ENCODE results near the gene CATSPERB. TPM values are rescaled to one million over a fixed set of nuclear protein-coding genes. Genes with fewer than 3 reads are reported as not detected.
"Not testable (repeated sequence)": the region's sequence is repeated elsewhere in the genome, so short reads cannot be mapped to it uniquely, and the experiment has no call there.

CATSPERB gene
- total and polyA plus RNA-seq, 2 donors: 0.30 to 3.6 TPM

DNA sequence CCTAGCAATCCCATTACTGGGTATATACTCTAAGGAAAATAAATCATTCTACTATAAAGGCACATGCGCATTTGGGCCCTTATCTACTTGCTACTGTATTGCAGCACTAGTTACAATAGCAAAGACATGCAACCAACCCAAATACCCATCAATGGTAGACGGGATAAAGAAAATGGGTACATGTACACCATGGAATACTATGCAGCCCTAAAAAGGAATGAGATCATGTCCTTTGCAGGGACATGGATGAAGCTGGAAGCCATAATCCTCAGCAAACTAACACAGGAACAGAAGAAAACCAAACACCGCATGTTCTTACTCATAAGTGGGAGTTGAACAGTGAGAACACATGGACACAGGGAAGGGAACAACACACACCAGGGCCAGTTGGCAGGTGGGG, 54.2 kb downstream of the CATSPERB start:
- not testable (repeated sequence) for DNase-seq (ENCODE audit: extremely low spot score)
- 85% methylated on average over 3 of the region's 3 CpGs for WGBS

DNA sequence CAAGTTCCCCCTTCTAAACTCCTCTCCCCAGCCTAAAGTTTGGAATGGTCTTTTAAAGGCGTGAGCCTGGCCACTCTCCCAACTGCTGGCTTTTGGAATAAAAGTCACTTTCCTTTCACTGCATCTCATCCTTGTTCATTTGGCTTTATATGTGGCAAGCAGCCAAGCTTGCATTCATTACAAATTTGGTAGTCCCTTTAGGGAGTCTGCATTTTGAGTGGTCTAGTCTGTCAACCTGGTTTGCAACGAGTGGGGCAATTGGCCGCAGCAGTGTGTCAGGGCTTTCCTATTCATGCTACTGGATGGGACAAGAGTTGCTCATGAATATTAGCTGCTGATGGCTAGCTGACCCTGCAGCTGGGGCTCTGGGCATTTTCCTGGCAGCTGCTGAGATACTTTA, 57.0 kb downstream of the CATSPERB start:
- Histone ChIP-seq H3K4me1 (ENCODE audit: insufficient read depth) (no peaks in the 10 kb centered on the region), H3K4me3 (ENCODE audit: low read depth, low read length) (no peak overlapping the region), H3K36me3 (ENCODE audit: insufficient read depth) (no peaks in the 10 kb centered on the region), H3K27ac (ENCODE audit: low read depth) (no peak overlapping the region)
- 61% methylated on average over 3 of the region's 3 CpGs for WGBS
- no peak for DNase-seq (ENCODE audit: extremely low spot score)

More for the DNA sequence above, 54.2 kb downstream of the CATSPERB start:
- not testable (repeated sequence) for H3K36me3 ChIP-seq (ENCODE audit: insufficient read depth); H3K4me3 ChIP-seq (ENCODE audit: low read depth, low read length); H3K4me1 ChIP-seq (ENCODE audit: insufficient read depth); H3K27ac ChIP-seq (ENCODE audit: low read depth)

DNA sequence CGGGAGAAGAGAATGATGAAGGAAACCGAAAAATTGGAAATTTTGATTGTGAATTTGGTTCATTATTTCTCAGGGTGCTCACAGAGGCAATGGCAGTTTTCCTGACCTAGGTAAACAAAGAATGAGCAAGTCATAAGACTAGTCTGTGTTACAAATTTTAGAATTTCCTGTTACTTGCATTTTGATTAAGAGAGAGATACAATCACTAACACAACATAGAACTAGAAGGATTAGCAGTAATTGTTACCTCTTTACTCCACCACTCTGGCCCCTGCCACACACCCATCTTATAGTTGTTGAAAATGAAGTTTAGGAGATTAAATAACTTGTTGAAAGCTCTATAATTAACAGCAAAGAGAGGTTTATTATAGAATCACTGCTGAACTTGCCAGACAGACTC, 62.0 kb downstream of the CATSPERB start:
- WGBS: 77% methylated on average over 2 of the region's 2 CpGs
- no peak overlapping the region for H3K27ac ChIP-seq (ENCODE audit: low read depth)
- no peaks in the 10 kb centered on the region for H3K36me3 ChIP-seq (ENCODE audit: insufficient read depth)
- no peaks in the 10 kb centered on the region for H3K4me1 ChIP-seq (ENCODE audit: insufficient read depth)
- H3K4me3 ChIP-seq (ENCODE audit: low read depth, low read length): no peak overlapping the region
- no peak for DNase-seq (ENCODE audit: extremely low spot score)

DNA sequence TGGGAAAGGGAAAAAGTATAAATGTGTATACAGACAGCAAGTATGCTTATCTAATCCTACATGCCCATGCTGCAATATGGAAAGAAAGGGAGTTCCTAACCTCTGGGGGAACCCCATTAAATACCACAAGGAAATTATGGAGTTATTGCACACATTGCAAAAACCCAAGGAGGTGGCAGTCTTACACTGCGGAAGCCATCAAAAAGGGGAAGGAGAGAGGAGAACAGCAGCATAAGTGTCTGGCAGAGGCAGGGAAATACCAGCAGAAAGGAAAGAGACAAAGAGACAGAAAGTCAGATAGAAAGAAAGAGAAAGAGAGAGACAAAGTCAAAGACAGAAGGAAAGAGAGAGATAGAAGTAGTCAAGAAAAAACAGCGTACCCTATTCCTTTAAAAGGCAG, 64.8 kb downstream of the CATSPERB start:
- H3K4me1 ChIP-seq (ENCODE audit: insufficient read depth); H3K4me3 ChIP-seq (ENCODE audit: low read depth, low read length); DNase-seq (ENCODE audit: extremely low spot score); H3K27ac ChIP-seq (ENCODE audit: low read depth); H3K36me3 ChIP-seq (ENCODE audit: insufficient read depth): not testable (repeated sequence)
- WGBS: 89% methylated on average over 2 of the region's 2 CpGs

DNA sequence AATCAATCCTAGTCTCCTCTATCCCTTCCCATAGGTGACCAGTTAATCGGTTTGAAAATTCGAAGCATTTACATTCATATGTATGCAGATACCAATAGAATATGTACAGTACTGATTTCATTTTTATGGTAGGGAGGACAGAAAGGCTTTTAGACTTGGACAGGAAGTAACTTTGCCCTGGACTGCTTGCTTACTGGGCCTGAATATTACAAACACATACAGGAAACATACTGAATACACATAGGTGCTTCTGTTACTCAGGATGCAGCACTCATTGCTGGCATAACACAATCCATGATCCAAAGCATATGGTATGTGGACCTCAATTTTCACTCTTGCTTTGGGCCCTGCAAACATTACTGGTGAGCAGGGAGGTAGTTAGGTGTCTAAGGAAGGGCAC, 71.1 kb downstream of the CATSPERB start:
- H3K27ac ChIP-seq (ENCODE audit: low read depth): no peak overlapping the region
- H3K36me3 ChIP-seq (ENCODE audit: insufficient read depth): no peaks in the 10 kb centered on the region

DNA sequence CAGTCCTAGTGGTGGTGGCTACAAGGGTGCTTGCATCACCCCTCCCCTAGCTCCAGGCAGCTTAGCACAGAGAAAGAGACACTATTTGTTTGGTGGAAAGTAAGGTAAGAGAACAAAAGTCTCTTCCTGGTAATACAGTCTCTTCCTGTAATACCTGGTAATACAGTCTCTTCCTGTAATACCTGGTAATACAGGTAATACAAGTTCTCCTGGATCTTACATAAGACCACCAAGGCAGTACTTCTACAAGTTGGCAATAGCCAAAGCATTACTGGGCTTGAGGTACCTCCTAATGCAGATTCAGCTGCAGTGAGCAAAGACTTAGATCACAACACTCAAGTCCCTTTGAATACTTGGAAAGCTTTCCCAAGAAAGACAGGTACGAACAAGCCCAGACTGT, 77.0 kb downstream of the CATSPERB start:
- no peak overlapping the region for H3K4me3 ChIP-seq (ENCODE audit: low read depth, low read length)
- H3K27ac ChIP-seq (ENCODE audit: low read depth): no peak overlapping the region
- H3K4me1 ChIP-seq (ENCODE audit: insufficient read depth): no peaks in the 10 kb centered on the region
- WGBS: 87% methylated on average over 1 of the region's 1 CpG
- no peak for DNase-seq (ENCODE audit: extremely low spot score)
- no peaks in the 10 kb centered on the region for H3K36me3 ChIP-seq (ENCODE audit: insufficient read depth)

More for the DNA sequence above, 71.1 kb downstream of the CATSPERB start:
- H3K4me1 ChIP-seq (ENCODE audit: insufficient read depth): no peaks in the 10 kb centered on the region
- DNase-seq (ENCODE audit: extremely low spot score): no peak
- 72% methylated on average over 2 of the region's 2 CpGs for WGBS
- no peak overlapping the region for H3K4me3 ChIP-seq (ENCODE audit: low read depth, low read length)

DNA sequence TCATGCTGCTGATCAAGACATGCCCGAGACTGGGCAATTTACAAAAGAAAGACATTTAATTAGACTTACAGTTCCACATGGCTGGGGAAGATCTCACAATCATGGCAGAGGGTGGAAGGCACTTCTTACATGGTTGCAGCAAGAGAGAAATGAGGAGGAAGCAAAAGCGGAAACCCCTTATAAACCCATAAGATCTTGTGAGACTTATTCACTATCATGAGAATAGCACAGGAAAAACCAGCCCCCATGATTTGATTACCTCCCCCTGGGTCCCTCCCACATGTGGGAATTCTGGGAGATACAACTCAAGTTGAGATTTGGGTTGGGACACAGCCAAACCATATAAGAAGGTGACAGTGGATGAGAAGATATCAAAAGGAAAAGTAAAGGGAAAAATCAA, 78.4 kb downstream of the CATSPERB start:
- DNase-seq (ENCODE audit: extremely low spot score): no peak
- no peaks in the 10 kb centered on the region for H3K4me1 ChIP-seq (ENCODE audit: insufficient read depth)
- WGBS: 91% methylated on average over 2 of the region's 2 CpGs
- no peaks in the 10 kb centered on the region for H3K36me3 ChIP-seq (ENCODE audit: insufficient read depth)
- H3K27ac ChIP-seq (ENCODE audit: low read depth): no peak overlapping the region
- no peak overlapping the region for H3K4me3 ChIP-seq (ENCODE audit: low read depth, low read length)

DNA sequence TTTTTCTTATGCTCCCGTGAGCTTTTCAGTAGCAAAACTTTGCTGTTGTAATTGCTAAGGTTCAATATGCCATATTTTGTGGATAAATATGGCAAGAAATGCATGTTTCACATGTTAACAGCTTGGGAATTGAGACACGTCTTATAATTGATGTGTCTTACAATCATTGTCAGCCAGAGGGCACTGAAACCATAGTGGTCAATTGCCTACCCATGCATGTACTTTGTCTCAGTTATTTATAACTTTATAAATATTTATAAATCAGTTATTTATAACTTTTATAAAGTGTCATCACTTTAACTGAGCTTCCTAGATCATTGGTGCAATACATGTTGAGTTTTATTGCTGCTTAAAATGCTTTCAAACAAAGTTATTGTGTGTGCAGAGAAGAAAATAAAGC, 82.0 kb downstream of the CATSPERB start:
- no peaks in the 10 kb centered on the region for H3K36me3 ChIP-seq (ENCODE audit: insufficient read depth)
- no peak overlapping the region for H3K27ac ChIP-seq (ENCODE audit: low read depth)
- no peaks in the 10 kb centered on the region for H3K4me1 ChIP-seq (ENCODE audit: insufficient read depth)
- no peak for DNase-seq (ENCODE audit: extremely low spot score)
- H3K4me3 ChIP-seq (ENCODE audit: low read depth, low read length): no peak overlapping the region
- WGBS: 25% methylated on average over 2 of the region's 2 CpGs

DNA sequence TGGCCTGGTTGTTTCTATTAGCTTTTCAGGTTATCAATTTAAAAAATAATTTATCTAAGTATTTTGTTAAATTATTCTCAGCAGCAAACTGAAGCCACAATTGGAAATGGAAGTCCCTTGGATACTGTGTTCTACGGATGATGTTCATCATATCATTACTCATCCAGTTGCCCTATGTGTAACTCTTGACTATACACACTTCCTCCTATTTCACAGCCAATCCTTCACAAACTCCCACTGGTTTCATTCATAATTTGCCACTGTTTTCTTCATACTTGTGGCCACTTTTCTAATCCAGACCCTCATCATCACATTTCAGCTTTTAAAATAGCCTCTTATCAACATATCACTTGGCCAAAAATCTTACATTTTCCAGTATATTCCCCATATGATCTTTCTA, 84.0 kb downstream of the CATSPERB start:
- no peaks in the 10 kb centered on the region for H3K4me1 ChIP-seq (ENCODE audit: insufficient read depth)
- H3K27ac ChIP-seq (ENCODE audit: low read depth): no peak overlapping the region
- H3K4me3 ChIP-seq (ENCODE audit: low read depth, low read length): no peak overlapping the region
- H3K36me3 ChIP-seq (ENCODE audit: insufficient read depth): no peaks in the 10 kb centered on the region
- 83% methylated on average over 1 of the region's 1 CpG for WGBS
- DNase-seq (ENCODE audit: extremely low spot score): no peak

DNA sequence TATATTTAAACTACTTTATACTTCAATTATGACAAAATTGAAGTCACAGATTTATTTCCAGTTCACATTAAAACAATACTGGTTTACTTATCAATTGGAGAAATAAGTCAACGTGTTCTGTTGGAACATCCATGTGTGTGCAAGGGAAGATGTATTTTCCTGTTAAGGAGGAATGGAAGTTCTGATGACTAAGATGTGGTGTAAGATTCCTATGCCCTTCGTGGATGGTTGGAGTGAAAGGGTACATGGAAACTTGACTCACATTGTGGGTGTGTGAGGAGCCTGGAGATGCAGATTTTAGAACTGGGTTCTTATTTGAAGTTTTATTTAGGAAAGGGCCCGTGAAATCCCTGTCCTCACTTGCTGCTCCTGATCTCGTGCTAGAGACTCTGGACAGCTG, 95.3 kb downstream of the CATSPERB start:
- Histone ChIP-seq H3K36me3 (ENCODE audit: insufficient read depth) (no peaks in the 10 kb centered on the region), H3K4me3 (ENCODE audit: low read depth, low read length) (no peak overlapping the region), H3K4me1 (ENCODE audit: insufficient read depth) (no peaks in the 10 kb centered on the region), H3K27ac (ENCODE audit: low read depth) (no peak overlapping the region)
- WGBS: 54% methylated on average over 4 of the region's 4 CpGs
- no peak for DNase-seq (ENCODE audit: extremely low spot score)

DNA sequence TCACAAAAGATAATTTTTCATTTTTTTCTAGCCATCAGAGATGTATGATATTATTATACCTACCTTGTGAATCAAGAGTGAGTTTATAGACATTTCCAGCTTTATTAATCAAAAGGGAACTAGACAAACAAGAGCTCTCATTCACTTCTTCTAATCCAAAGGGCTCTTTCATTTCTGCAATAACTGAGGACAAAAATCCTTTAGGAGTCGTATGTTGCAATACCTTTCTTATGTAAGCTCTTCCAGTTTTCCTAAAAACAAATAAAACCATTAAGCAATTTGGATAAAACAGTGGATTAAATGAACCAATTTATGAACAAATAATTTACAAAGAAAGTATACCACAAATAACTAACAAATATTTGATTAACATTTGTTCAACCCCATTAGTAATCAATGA, 107.1 kb downstream of the CATSPERB start:
- Histone ChIP-seq H3K27ac (ENCODE audit: low read depth) (no peak overlapping the region), H3K4me3 (ENCODE audit: low read depth, low read length) (no peak overlapping the region), H3K36me3 (ENCODE audit: insufficient read depth) (no peaks in the 10 kb centered on the region), H3K4me1 (ENCODE audit: insufficient read depth) (no peaks in the 10 kb centered on the region)
- WGBS: 60% methylated on average over 1 of the region's 1 CpG
- DNase-seq (ENCODE audit: extremely low spot score): no peak

DNA sequence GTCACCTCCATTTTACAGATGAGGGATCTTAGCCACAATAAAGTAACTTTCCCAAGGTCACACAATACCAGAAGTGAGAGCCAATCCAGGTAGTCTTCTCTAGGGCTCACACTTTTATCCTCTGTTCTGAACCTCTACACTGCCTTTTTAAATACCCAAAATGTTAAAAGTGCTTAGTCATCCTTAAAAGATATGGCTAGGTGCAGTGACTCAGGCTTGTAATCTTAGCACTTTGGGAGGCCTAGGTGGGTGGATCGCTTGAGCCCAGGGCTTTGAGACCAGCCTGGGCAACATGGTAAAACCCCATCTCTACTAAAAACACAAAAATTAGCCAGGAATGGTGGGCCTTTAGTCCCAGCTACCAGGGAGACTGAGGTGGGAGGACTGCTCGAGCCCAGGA, 117.7 kb downstream of the CATSPERB start:
- no peaks in the 10 kb centered on the region for H3K36me3 ChIP-seq (ENCODE audit: insufficient read depth)
- H3K4me3 ChIP-seq (ENCODE audit: low read depth, low read length): no peak overlapping the region
- no peak for DNase-seq (ENCODE audit: extremely low spot score)
- H3K27ac ChIP-seq (ENCODE audit: low read depth): no peak overlapping the region
- no peaks in the 10 kb centered on the region for H3K4me1 ChIP-seq (ENCODE audit: insufficient read depth)
- 42% methylated on average over 2 of the region's 2 CpGs for WGBS

DNA sequence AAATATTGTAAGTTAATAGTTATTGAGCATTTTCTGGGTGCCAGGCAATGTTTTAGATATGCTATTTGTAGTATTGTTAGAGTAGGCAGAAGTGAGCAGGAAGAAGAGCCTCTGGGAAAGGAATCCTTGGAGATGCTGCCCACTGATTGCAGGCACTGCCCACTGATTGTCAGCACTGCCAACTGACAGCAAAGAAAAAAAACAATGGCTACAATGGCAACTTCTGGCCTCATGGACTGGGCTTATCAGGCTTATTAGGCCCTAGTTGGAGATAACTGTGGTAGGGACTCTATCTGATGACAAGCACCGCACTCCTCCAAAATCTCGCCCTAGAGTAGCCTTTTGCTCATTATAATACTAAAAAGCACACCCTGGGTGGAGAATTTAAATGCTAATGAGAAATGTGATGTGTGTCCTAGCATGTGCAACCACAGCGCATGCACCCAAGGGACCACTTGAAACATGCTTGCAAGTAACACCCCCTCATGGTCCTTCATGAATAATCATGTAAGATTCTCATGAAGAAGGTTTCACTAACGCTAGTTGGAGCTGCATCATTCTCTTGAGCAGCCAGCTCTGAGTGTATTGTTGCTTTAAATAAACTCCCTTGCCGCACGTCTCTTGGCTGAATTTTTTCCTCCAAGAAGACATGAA, 118.3 kb downstream of the CATSPERB start:
- Histone ChIP-seq H3K36me3 (ENCODE audit: insufficient read depth) (no peaks in the 10 kb centered on the region), H3K4me3 (ENCODE audit: low read depth, low read length) (no peak overlapping the region), H3K27ac (ENCODE audit: low read depth) (no peak overlapping the region), H3K4me1 (ENCODE audit: insufficient read depth) (no peaks in the 10 kb centered on the region)
- no peak for DNase-seq (ENCODE audit: extremely low spot score)
- WGBS: 89% methylated on average over 6 of the region's 6 CpGs

DNA sequence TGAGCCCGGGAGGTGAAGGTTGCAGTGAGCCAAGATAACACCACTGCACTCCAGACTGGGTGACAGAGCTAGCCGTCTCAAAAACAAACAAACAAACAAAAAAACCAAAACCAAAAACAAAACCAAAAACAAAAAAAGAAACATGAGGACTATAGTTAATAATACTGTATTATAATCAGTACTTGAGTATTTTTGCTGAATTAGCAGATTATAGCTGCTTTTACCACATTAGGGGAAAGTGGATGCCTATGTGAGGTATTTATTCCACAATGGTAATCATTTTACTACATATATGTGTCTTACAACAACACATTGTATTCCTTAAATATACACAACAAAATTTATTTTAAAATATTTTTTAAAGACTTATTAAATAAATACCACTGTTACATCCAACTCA, 120.4 kb downstream of the CATSPERB start:
- no peak overlapping the region for H3K4me3 ChIP-seq (ENCODE audit: low read depth, low read length)
- WGBS: 61% methylated on average over 2 of the region's 2 CpGs
- DNase-seq (ENCODE audit: extremely low spot score): no peak
- H3K4me1 ChIP-seq (ENCODE audit: insufficient read depth): no peaks in the 10 kb centered on the region
- H3K27ac ChIP-seq (ENCODE audit: low read depth): no peak overlapping the region
- no peaks in the 10 kb centered on the region for H3K36me3 ChIP-seq (ENCODE audit: insufficient read depth)

DNA sequence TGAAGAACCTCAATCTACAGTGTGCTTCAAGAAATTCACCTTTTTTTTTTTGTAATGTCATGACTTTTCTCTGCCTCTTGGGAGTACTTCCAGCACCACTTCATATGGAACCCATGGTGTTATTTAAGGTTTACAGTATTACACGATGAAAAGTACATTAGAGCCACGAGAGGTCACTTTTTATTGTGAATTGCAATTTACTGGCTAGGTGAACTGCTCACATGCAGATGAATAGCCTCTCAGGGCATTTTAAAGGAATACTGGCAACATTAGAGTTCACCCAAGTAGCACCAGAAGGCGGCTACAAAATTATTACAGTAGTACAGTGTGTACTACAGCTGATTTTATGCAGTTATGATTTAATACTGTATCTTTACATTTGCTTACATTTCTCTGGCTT, 122.7 kb downstream of the CATSPERB start:
- Histone ChIP-seq H3K36me3 (ENCODE audit: insufficient read depth) (no peaks in the 10 kb centered on the region), H3K4me1 (ENCODE audit: insufficient read depth) (no peaks in the 10 kb centered on the region), H3K4me3 (ENCODE audit: low read depth, low read length) (no peak overlapping the region), H3K27ac (ENCODE audit: low read depth) (no peak overlapping the region)
- WGBS: 38% methylated on average over 3 of the region's 3 CpGs
- DNase-seq (ENCODE audit: extremely low spot score): no peak
